Mononuclear cell (primary cell): ENCODE measurements around the gene RNF213. TPM values are rescaled to one million over a fixed set of nuclear protein-coding genes. Genes with fewer than 3 reads are reported as not detected.
"Not testable (repeated sequence)": the region's sequence is repeated elsewhere in the genome, so short reads cannot be mapped to it uniquely, and the experiment has no call there.

Experiments used
- H3K27me3 ChIP-seq: 2 replicates; pipeline ENCODE4 v1.6.0; 2011; ENCODE audit warnings: low read length, control low read depth; ENCODE audit not compliant: insufficient read depth
- H3K4me1 ChIP-seq: 2 replicates; pipeline ENCODE4 v1.5.1; 2011; ENCODE audit warnings: mild to moderate bottlenecking, low read length, control low read depth; ENCODE audit not compliant: insufficient read depth
- H3K4me3 ChIP-seq: 2 replicates; pipeline ENCODE4 v1.5.1; 2011; ENCODE audit warnings: mild to moderate bottlenecking, low read length, moderate library complexity
- H3K9me3 ChIP-seq: 2 replicates; pipeline ENCODE4 v1.5.1; 2011; ENCODE audit warnings: low read depth, mild to moderate bottlenecking, control low read depth, low read length
- total RNA-seq: library from RNA; depleted of rRNA; stranded (reverse); fragments of >200 nt; gene quantifications from one replicate; pipeline ENCODE4 v1.2.3, GENCODE V29; 2012

The RNF213 gene
- total RNA-seq, 1 donor, result 234 TPM

DNA sequence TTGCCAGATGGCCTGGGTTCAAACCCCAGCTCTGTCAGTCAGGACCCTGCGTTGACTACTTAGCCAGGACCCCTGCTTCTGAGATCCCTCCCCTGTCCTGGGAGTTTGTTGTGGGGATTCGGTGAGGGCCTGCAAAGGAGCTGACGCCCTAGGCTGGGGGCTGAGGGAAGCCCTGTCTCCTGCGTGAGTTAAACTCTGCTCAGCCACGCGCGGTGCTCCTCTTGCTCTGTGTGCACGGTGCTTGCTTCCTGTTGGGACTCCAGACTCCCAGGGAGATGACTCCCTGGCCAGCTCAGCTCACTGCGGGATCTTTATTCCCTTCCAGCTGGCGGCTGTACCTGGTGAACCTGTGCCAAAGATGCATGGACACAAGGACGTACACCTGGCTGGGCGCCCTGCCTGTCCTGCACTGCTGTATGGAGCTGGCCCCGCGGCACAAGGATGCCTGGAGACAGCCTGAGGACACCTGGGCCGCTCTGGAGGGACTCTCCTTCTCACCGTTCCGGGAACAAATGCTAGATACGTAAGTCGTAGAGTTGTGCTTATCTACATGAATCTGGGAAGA is 37.4 kb downstream of the RNF213 start:
- Histone ChIP-seq H3K4me1 (no peaks in the 10 kb centered on the region), H3K4me3 (no peak overlapping the region), H3K9me3 (peaks cover 2% of the 10 kb centered on the region), H3K27me3 (no peaks in the 10 kb centered on the region)

- H3K9me3 ChIP-seq, H3K27me3 ChIP-seq, H3K4me1 ChIP-seq, H3K4me3 ChIP-seq: not testable (repeated sequence)
Measured at GRCh38 chr17:80299350-80300100, 38.9 kb downstream of the RNF213 start.

GRCh38 chr17:80300756-80301155 is 40.1 kb downstream of the RNF213 start:
- H3K4me1 ChIP-seq, H3K9me3 ChIP-seq, H3K27me3 ChIP-seq, H3K4me3 ChIP-seq: not testable (repeated sequence)

GRCh38 chr17:80303824-80304223 is 43.2 kb downstream of the RNF213 start:
- H3K27me3 ChIP-seq, result no peaks in the 10 kb centered on the region
- no peak overlapping the region for H3K4me3 ChIP-seq
- peaks cover 5% of the 10 kb centered on the region for H3K9me3 ChIP-seq
- no peaks in the 10 kb centered on the region for H3K4me1 ChIP-seq

DNA sequence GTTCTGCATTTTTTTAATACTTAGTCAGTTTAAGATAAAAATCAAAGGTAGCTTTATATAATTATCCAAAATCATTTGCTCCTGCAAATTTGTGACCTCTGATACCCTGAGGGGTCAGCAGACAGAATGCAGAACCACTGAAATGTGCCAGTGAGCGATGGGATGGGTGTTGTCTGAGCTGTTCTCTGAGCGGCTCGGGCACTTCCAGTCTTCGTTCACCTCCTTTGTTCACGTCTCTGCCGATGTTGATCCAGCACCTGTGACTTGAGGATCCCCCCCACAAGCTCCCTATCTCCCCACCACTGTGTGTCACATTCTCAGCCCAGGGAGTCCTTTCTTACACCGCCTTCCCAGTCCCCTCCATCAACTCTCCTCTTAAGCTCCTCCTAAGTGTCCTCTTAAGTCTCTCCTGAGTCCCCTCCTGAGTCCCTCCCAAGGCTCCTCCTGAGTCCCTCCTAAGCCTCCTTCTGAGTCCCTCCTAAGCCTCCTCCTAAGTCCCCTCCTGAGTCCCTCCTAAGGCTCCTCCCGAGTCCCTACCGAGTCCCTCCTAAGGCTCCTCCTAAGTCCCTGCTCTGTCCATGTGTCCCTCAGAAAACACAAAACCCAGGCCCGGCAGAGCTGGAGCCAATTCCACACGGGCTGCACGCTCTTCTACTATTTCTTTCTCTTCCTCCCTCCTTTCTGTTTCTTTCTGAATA is 47.5 kb downstream of the RNF213 start:
- no peak overlapping the region for H3K4me3 ChIP-seq
- H3K9me3 ChIP-seq, result peaks cover 2% of the 10 kb centered on the region
- no peaks in the 10 kb centered on the region for H3K27me3 ChIP-seq
- H3K4me1 ChIP-seq, result no peaks in the 10 kb centered on the region

DNA sequence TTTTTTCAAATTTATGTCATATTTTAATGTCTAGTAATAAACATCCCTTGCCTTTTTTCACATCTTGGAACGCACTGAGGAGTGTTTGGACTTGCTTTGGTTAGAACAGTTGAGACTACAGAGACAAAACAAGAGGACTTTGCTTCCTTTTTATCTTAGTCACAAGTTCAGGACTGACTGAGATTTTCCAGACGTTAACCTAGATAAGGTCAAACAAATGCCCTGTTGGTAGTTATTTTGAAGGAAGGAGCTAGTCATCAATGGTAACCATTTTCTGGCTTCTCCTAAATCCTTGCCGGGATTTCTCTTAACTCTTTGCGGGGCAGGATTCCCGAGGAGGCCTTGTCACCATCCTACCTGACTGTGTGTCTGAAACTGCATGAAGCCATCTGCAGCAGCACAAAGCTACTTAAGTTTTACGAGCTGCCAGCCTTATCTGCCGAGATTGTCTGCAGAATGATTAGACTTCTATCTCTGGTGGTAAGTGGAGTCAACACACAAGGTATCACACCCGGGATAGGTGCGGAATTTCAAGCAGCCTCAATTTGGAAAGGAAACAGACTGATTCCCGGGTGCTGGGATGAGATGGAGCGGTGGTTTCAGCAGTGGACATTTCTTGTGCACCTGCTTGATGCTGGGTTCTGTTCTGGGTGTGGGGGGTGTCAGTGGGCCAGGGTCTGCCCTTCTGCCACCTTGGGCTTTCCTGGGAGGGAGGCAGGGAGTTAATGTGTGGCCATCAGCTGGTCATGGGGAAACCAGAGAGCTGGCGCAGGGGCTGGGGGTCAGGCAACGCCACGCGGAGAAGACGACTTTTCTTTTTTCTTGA is 48.3 kb downstream of the RNF213 start:
- no peaks in the 10 kb centered on the region for H3K27me3 ChIP-seq
- no peaks in the 10 kb centered on the region for H3K9me3 ChIP-seq
- no peak overlapping the region for H3K4me3 ChIP-seq
- no peaks in the 10 kb centered on the region for H3K4me1 ChIP-seq

- H3K9me3 ChIP-seq, result no peaks in the 10 kb centered on the region
- H3K4me3 ChIP-seq, result no peak overlapping the region
- no peaks in the 10 kb centered on the region for H3K4me1 ChIP-seq
- no peaks in the 10 kb centered on the region for H3K27me3 ChIP-seq
Measured at GRCh38 chr17:80311216-80311827, 50.7 kb downstream of the RNF213 start.

- Histone ChIP-seq H3K9me3 (no peaks in the 10 kb centered on the region), H3K4me3 (no peak overlapping the region), H3K27me3 (no peaks in the 10 kb centered on the region), H3K4me1 (no peaks in the 10 kb centered on the region)
Measured at GRCh38 chr17:80312621-80313135, 52.0 kb downstream of the RNF213 start.

DNA sequence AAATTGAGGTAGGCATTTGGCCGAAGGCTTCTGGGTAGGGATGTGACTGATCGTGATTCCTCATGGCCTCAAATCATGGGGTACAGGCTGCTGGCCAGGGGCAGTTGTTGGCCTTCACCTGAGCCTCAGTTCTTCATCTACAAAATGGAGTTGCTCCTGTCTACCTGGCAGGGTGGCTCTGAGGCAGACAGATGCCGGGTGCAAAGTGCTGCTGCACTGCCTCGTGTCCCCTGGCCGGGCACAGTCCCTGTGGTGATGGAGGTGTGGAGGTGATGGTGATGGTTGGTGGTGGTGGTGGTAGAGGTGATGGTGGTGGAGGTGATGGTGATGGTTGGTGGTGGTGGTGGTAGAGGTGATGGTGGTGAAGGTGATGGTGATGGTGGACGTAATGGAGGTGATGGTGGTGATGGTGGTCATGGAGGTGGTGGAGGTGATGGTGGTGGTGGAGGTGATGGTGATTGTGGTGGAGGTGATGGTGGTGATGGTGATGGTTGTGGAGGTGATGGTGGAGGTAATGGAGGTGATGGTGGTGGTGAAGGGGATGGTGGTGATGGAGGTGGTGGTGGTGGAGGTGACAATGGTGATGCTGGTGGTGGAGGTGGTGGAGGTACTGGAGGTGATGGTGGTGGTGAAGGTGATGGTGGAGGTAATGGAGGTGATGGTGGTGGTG is 52.6 kb downstream of the RNF213 start:
- H3K27me3 ChIP-seq, result no peaks in the 10 kb centered on the region
- H3K4me1 ChIP-seq, result no peaks in the 10 kb centered on the region
- H3K4me3 ChIP-seq, result no peak overlapping the region
- H3K9me3 ChIP-seq, result no peaks in the 10 kb centered on the region

GRCh38 chr17:80313946-80314345 is 53.3 kb downstream of the RNF213 start:
- H3K9me3 ChIP-seq, H3K4me1 ChIP-seq, H3K27me3 ChIP-seq, H3K4me3 ChIP-seq: not testable (repeated sequence)

GRCh38 chr17:80315517-80316182 is 55.0 kb downstream of the RNF213 start:
- Histone ChIP-seq H3K27me3 (no peaks in the 10 kb centered on the region), H3K4me3 (no peak overlapping the region), H3K4me1 (no peaks in the 10 kb centered on the region), H3K9me3 (no peaks in the 10 kb centered on the region)

GRCh38 chr17:80316431-80316830 is 55.8 kb downstream of the RNF213 start:
- Histone ChIP-seq H3K27me3 (no peaks in the 10 kb centered on the region), H3K4me3 (no peak overlapping the region), H3K9me3 (no peaks in the 10 kb centered on the region), H3K4me1 (no peaks in the 10 kb centered on the region)

DNA sequence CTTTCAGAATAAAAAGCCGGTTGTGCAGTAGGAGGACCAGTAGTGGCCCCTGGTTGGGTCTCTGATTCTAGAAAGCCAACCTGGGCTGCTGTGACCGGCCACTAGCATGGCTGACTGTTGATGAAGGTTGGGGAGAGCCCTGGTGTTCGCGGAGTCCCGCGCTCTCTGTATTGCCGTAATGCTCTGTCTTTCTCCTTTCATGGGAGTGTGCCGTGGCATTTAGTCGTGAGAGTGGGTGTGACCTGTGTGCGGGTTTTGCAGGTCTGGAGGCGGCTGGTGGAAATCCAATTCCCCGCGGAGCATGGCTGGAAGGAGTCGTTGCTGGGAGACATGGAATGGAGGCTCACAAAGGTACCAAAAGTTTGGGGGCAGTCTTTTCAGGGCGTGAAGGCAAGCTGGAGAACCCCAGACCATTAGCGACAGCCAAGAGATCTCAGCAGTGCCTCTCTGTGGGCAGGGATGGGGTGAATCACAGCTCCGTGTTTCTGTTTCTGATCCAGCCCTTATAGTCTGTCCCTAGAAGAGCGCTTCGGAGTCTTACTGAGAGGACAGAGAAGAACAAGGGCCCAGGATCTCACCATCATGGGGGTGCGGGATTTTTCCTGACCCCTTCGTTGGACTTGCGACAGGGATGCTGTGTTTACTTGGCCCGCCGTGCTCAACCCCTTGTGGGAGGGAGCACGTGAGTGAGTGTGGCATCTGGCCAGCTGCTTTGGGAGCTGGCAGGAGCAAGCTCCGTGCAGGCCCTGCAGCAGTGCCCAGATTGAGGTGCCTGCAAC is 56.5 kb downstream of the RNF213 start:
- no peaks in the 10 kb centered on the region for H3K27me3 ChIP-seq
- H3K4me1 ChIP-seq, result no peaks in the 10 kb centered on the region
- no peaks in the 10 kb centered on the region for H3K9me3 ChIP-seq
- no peak overlapping the region for H3K4me3 ChIP-seq
